Fibroblast of upper back skin (primary cell): Measurements from ENCODE around the gene TSPAN18.

Experiments
- DNase-seq: peaks from one replicate; pipeline ENCODE4 v3.0.0-alpha.2; 2013

Gene TSPAN18

DNA sequence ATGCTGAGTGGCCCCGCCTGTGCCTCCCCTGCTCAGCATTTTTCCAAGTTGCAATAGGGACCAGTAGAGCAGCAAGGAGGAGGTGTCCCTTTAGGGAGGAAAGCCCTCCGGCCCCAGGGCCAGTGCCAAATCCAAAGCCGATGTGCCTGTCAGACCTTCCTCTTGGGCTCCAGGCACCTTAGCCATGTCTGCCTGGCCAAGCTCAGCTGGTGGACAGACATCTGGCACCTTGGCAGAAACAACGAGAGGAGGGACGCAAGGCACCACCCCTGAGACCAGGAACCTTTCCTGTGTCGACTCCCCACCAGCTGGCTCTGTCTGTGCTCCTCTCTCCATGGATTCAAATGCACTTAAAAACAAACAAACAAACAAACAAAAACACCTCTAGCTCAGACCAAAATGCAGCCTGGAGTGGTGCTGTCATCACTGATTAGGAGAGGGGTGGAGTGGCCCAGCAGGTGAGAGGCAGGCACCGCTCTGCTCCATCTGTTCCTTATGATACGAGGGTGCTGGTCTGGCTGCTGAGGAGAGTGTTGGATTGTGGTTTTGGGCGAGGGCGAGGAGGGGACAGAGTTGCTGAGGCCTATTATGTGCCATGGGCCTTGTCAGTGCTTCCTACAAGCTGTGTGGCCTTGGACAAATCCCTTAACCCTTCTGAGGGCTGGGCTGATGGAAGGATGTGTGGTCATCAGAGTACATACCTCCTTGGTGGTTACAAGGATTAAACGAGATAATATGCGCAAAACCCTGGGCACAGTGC is 177.7 kb downstream of the TSPAN18 start:
- DNase-seq = no peak

DNA sequence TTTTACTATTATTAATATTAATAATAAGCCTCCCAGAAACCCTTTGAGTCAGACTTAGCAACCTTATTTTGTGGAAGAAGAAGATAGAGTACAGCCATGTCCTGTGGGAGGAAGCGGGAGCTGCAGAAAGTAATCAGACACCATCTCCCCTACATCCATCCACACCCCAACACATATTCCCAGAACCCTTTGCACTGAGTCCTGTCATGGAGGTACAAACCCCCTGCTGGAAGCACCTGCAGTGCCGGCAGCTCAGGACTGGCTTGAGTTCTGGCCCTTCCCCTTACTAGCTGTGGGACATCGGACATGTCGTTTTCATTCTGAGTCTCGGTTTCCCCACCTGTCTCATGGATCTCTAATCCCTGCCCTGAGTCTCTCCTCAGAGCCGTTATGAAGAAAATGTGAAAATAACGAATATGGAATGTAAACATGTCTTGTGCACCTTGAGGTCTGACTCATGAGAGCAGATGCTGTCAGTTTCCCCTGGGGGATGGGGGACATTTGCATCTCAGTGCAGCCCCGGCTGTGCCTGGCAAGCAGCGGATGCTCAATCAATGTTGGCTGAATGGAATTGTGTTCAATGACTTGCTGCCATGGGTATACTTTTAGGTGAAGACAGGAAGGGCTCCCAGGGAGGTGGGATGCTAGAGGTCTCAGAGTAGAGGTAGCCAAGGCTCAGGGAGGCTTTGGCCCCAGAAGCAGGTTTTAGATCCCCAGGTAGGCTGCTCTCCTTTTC is 178.5 kb downstream of the TSPAN18 start:
- DNase-seq = peak; percentile 27

DNA sequence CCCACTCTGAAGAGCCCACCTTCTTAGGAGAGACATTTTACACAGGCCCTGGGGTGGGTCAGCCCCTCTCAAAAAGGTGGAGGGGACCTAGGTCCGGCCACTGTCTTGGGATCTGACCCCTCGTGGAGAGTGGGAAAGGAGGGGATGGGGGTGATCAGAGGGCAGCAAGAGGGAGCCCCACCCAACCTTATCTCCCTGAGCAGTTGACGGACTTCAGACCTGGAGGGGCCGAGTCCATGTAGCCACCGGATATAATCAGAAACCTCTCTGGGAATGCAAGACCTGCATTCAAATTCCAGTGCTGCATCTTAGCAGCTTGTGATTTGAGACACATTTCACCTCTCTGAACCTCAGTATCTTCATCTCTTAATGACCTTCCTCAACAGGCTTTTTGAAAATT is 179.9 kb downstream of the TSPAN18 start:
- DNase-seq = no peak

DNA sequence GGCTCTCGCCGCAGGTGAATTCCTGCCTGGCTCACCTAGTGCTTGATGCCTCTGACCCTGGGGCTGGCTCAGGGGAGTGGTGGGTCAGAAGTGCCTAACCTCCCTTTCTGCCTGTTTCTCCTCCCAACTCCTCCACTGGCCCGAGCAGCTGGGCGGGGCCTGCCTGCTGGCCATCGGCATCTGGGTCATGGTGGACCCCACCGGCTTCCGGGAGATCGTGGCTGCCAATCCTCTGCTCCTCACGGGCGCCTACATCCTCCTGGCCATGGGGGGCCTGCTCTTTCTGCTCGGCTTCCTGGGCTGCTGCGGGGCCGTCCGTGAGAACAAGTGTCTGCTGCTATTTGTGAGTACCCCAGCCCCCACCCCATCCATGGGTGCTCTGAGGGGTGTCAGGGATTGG is 182.8 kb downstream of the TSPAN18 start:
- DNase-seq = no peak

DNA sequence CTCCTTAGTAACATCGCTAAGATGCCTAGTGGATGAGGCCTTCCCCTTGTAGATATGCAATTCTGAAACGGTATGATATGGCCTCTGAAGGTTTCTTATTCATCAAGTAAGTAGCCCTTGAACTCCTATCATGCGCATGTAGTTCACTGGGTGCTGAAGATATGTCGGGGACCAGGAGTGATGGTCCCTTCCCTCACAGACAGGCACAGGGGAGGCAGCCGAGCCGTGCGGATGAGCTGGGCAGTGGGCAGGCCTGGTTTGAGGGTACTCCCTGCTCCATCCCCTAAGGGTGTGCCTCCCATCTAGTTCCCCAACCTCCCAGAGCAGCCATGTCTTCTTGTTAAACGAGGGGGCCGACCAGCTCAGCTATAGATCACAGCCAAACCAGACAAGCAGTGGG is 183.8 kb downstream of the TSPAN18 start:
- no peak for DNase-seq

DNA sequence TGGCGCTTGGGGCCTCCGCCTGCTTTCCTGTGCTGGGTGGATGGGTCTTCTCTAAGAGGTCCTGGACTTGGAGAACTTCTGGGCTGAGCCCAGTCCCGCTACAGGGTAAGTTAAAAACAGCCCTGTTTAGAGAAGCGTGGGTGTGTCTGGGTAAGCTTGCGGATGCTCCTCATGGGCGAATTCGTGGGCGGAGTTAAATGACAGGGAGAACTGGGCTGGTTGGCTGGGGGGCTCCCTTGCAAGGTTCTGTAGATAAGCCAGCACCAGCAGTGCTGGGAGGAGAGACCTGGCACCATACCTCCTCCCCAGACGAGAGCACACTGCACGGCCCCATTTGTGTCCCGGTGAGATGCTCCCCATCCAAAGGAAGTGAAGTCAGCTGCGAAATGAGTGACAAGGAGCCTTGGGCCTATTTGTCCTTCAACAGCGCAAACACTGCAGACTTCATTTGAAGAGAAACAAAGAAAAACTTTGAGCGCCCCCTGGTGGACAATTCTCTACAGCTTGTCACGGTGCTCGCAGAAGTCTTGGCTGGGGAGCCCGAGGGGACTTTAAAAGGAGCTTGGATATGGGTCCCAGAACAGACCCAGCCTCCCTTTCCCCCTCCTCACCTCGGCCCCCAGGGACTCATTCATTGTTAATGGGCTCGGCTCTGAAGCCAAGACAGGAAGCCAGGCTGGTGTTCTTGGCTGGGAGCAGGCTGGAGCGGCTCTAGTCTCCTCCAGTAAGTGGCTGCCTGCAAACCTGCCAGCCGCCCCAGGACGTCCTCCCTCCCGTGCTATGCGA is 184.5 kb downstream of the TSPAN18 start:
- DNase-seq = peak; percentile 81

DNA sequence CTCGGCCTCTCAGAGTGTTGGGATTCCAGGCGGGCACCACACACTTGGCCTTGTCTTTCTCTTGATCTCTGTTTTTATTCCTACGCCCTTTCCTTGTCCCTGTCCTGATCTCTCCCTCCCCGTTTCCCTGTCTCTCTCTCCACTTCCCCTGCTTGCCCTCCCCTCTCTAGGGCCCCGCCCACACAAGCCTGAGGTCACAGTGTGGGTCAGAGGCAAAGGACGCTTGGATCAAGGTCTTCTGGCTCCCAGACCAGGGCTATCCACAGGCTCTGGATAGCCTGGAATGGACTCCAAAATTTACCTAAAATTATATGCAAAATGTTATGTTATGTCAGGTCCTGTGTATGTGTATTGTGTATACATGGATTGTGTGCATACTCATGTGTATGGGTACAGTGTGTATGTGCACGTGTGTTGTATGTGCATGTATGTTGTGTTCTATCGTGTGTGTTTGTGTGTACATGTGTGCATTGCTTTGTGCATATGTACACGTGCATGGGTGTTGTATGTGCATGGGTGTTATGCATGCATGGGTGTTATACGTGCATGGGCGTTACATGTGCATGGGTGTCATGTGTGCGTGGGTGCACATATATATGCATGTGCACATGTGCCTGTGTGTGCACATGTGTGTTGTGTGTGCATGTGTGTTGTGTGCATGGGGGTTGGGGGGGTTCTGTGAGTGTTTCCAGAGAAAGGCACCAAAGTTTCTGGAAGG is 185.7 kb downstream of the TSPAN18 start:
- DNase-seq = no peak

DNA sequence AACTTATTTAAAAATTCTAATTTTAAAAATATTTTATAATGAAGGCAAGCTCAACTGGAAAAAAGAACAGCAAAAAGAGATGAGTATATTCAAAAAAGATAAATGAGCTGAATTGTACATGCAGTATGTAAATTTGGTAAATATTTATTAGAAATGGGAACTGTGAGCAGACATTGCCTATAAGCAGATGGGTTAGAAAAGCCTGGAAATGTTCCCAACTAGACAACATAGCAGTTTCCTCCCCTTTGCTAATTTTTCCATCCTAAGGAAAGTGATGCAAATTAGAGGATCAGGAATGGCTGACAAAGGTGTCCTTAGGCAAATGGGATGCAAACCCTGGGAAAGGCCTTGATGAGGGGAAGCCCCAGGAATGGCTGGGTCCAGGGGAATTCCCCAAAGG is 186.7 kb downstream of the TSPAN18 start:
- DNase-seq = no peak

DNA sequence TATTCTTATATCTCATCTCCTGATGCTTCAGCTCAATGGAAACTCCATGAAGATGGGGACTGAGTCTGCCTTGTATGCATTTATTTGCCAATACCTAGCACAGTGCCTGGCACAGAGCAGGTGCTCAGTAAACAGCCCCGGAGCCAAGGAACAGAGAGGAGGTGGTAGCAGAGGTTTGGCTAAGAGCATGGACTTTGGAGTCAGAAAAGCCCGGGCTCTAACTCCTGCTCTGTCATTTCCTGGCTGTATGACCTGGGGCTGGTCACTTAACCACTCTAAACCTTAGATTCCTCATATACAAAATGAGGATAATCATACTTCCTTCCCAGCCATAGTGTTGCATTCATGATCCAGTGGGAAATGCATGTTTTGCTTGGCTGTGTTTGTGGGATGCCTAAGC is 187.3 kb downstream of the TSPAN18 start:
- DNase-seq = no peak

DNA sequence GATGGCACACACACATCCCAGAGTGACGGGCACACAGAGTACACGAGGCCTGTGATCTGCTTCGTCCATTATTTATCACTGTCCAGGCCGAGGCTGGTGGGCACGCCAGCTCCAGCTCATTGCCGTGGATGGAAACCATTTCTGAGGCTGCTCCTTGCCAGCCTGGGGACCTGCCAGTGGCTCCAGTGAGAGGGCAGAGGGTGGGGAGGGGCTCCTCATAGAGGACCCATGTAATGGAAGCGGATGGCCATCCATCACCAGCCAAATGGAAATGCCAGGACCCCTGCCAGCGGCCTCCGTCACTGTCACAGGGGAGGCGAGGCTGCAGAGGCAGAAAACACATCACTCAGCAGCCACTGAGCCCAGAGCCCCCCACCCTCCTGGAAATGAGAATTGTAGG is 188.2 kb downstream of the TSPAN18 start:
- DNase-seq = no peak

DNA sequence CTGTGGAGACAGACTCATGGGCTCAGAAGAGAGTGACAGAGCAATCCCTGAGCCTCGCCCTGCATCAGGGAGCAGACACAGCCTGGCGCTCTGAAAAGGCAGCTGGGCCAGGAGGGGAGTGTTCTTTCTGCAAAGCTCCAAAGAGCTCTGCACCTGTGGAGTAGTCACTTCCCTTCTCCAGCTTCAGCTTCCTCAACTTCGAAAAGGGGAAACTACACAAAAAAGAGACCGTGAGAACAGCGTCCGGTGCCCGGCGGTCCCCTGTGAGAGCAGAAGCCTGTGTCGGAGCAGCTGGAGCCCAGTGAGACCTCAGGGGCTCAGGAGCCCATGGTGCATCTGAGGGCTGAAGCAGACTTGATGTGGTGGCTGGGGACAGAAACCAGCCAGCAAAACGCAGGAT is 188.9 kb downstream of the TSPAN18 start:
- no peak for DNase-seq

DNA sequence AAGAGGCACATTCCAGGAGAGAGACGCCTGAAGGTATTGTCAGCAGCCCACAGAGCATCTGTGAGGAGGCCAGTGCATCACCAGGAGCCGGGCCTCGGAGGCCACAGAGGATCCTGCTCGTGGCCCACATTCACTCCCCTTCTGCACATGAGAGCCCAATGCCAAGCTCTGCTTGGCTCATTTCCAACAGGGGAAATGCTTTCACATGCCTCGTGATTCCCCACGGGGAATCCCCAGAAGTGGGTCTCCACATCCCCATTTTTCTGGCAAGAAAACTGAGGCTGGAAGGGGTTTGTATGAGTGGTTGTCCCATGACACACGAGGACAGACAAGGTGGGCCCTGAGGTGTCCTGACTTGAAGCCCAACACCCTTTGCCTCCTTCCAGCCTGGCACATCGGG is 189.6 kb downstream of the TSPAN18 start:
- DNase-seq = no peak

DNA sequence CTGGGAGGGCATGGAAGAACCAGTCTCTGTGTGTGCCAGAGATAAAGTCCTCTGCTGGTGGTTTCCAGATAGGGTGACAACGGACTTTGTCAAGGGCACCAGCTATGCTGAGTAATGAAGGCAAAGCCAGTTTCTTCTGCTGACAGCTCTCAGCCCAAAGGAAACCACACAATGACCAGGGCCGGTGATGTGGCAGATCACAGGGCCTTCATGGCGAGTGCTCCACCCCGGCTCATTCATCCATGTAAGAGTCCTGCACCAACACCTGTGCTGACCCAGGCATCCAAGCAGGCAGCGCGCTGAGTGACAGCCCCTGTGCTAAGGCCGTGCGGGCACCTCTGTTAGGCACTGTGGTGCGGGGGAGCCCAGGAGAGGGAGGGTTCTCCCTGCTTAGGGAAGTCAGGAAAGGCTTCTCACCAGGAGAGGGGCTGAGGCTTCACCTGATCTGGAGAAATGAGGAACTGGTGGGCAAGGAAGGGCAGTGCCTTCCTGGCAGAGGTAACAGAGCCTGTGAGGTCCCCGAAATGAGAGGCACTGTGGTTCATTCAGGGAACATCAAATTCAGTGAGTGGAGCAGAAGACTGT is 190.1 kb downstream of the TSPAN18 start:
- no peak for DNase-seq

DNA sequence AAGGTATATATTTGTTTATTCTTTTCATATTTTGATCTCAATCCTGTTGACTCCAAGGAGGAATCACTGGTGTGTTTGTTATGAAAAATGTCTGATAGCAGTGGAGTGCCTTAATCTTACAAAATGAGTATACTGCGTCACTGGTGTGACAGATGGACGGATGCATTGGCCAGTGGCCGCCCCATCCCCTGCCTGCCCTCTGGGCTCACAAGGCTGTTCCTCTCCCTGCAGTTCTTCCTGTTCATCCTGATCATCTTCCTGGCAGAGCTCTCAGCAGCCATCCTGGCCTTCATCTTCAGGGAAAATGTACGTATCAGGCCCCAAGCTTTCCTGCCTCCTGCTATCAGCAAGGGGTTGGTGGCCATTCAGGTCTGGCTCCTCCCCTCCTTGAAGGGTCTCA is 191.0 kb downstream of the TSPAN18 start:
- DNase-seq = no peak

DNA sequence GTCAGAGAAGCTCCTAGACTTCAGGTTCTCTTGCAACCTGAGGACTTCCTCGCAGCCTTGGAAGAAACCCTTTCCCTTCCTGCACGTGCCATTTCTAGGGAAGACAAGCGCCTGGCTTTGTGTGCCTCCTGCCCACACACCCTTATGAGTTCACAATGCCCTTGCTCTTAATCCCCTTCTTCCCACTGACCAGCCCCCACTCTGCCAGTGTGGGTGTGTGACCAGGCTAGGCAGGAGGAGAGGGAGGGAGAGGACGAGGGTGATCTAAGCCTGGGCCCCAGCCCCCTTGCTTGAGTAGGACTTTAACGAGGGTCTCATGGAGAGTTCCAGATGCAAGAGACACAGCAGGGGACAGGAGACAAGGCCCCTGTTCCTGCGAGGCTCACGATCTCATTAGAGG is 193.7 kb downstream of the TSPAN18 start:
- DNase-seq = no peak

DNA sequence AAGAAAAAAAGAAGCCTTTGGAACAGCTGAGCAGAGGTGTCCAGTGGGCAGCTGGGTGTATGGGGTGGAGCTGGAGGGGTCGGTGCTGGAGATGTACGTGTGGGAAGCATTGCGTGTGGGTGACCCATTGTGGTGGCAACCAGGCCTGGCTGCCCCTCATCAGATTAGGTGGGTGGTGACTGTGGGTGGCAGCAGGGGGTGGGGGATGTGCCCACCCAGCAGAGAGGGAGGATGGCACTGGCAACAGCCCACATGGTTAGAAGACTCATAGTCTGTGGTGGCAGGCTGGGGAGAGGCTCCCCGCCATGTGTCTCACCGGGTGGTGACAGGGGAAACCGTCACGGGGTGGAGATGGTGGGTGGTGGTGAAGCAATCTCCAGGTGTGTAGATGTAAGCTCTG is 196.4 kb downstream of the TSPAN18 start:
- DNase-seq = no peak

DNA sequence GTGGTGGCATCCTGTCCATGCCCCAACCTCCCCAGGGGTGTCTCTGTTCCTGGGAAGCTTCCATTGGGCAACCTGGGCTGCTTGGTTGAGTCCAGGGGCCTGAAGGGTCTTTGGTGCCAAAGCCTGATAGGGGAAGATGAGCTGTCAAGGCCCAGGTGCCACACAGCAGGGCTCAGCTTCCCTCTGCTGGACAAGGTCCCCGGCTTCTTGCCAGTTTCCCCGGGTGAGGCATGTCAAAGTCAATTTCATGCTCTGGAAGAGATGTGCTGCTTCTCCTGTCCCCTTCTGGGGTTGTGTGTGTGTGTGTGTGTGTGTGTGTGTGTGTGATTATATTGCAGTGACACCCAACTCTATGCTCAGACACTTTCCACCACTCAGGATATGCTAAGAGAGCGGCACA is 197.0 kb downstream of the TSPAN18 start:
- no peak for DNase-seq

DNA sequence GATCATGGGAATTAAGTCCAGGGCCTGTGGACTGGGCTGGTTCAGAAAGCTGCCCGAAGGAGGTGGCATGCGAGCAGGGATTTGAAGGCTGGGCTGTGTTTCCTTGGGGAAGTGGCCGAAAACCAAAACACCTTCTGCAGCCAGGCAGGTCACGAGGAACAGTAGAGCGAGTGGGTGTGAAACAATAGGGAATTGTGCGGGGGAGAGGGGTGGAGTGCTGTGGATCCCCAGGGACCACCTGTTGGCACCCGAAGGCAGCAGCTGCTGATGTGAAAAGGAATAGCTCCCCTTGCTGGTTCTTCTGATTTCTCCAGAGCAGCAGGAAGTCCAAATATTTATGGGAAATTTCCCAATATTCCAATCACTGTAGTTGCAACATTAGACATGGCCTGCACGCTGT is 199.3 kb downstream of the TSPAN18 start:
- DNase-seq = no peak

DNA sequence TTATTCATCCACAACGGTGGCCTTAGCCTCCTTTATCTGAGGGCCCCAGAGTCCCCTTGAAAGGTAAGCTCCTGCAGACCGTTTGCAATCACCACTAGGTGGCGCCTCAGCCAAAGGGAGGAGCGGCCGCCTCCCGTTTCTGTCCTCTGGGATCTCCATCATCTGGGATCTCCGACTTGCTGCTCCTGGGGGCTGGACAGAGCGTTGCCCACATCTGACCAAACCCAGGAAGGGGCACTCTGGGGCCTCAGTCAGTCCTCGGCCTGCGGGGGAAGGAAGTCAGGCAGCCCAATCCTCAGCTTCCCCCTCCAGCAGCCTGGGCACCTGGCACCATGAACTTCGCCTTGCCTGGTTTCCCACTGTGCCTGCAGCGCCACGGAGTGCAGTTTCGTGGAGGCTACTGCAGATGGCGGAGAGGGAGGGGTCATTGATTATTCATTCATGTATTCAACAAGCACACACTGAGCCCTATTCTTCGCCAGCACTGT is 200.5 kb downstream of the TSPAN18 start:
- DNase-seq = peak; percentile 57

DNA sequence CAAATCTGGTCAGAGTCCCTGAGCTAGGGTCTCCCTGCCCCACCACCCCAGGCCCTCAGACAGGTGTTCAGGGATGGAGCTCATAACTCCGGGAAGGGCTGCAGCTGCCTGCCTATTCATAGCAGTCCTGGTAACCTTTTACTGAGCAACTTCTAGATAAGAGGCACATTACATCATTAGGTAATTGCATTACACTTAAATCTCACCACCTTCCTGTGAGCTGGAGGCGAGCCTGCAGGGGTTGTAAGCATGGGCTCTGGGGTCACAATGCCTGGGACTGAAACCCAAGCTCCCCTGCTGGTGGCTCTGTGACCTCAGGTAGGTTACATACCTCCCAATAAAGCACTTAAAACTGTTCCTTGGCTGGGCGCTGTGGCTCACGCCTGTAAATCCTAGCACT is 201.4 kb downstream of the TSPAN18 start:
- DNase-seq = no peak

DNA sequence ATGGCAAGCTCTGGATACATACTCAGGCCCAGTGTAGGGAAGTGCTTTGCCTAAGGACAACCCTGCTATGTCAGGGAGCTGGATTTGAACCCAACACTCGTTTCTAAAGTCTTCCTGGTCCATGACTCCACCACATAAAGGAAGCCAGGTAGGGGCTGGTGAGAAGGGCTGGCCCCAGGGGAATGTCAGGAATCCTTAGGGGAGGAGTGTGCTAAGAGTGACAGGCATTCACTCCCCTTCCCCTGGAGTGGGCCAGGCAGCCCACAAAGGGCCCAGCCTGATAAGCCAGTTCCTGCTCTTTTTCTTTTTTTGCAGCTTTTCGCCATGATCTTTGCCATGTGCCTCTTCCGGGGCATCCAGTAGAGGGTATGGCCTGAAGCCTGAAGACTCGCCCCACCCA is 202.1 kb downstream of the TSPAN18 start:
- DNase-seq = no peak

DNA sequence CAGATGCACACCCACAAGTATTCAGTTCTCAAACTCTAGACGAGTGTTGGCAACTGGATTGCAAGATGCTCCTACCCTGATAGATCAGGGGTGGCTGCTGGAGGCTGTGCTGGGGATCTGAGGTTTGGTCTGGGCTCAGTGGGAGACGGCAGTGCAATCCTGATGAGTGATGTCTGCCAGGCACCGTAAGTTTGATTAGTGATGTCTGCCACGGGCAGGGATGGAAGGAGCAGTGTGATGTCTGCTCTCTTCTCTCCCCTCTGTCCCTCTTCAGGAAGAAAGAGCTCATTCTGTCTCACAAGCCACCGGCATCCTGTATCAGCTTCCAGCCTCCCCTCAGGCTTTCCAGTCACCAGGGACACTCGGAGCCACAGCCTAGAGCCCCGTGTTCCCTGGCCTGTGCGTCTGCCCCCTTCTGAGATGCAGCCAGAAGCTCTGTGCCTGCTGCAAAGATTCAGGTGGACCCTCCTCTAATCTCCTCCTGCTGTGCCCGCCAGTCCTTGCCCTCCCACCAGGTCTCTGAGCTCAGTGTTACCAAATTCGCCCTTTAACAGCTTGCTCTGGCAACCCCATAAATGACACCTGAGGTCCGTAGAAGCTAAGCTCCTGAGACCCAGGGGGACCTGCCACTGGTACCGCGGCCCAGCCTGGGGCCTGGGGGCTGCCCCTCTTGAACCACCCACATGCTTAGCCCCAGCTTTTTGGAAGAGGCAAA is 204.0 kb downstream of the TSPAN18 start:
- DNase-seq = no peak
